Heart left ventricle (tissue), 13 donors: ENCODE measurements around the gene C7orf57.

Experiments
- POLR2A ChIP-seq, 2 donors: fragments of 450-650 bp; IDR thresholded peaks; one replicate each; pipeline ENCODE4 v1.6.1; 2017; ENCODE audit warnings: antibody characterized with exemption in 2 of 2, mild to moderate bottlenecking in 2 of 2, moderate library complexity in 2 of 2
- TF ChIP-seq, protein P1 (sequence below), 12 donors: fragments of 200-600 bp; sonication (generic) in 4 of 12; IDR thresholded peaks; one replicate each; pipeline versions ENCODE4 v1.5.0 to v1.8.0; 2018 to 2022; ENCODE audit warnings: antibody characterized with exemption in 12 of 12, mild to moderate bottlenecking in 5 of 12
- donor health status: ischemic (EF 13 %, LVEDD 7.1; RV severe dilation, severe dysfunction).
- donor health status: DM: no; HTN: yes; CAD: no.
- donor health status: DM: no; HTN: no; CAD: no.
- donor health status: ischemic (EF 25% LVEDD 6.9; RV normal size, moderate dysfunction).
- donor health status: ischemic (EF 25% LVEDD 5.7; RV mildly dilated, moderate dysfunction).
- donor health status: ischemic (EF 35%, LVEDD 5.7; RV mildly dilated, moderate dysfunction).
- donor health status: nonischemic (EF 11% LVEDD 7.7; RV severe dilation, severe dysfunction).
- donor health status: DM: yes; HTN: yes; CAD: no.
- donor health status: PGD.
- donor health status: ischemic (EF 29% LVEDD 5.4; RV normal size, mild dysfunction).
- donor health status: nonischemic (EF 23%, LVEDD 6.1; RV moderate dilation, normal function).

- no peak for TF ChIP-seq POLR2A (IDR thresholded peaks at IDR 0.05)
- TF ChIP-seq, protein P1, sequence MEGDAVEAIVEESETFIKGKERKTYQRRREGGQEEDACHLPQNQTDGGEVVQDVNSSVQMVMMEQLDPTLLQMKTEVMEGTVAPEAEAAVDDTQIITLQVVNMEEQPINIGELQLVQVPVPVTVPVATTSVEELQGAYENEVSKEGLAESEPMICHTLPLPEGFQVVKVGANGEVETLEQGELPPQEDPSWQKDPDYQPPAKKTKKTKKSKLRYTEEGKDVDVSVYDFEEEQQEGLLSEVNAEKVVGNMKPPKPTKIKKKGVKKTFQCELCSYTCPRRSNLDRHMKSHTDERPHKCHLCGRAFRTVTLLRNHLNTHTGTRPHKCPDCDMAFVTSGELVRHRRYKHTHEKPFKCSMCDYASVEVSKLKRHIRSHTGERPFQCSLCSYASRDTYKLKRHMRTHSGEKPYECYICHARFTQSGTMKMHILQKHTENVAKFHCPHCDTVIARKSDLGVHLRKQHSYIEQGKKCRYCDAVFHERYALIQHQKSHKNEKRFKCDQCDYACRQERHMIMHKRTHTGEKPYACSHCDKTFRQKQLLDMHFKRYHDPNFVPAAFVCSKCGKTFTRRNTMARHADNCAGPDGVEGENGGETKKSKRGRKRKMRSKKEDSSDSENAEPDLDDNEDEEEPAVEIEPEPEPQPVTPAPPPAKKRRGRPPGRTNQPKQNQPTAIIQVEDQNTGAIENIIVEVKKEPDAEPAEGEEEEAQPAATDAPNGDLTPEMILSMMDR (IDR thresholded peaks at IDR 0.05), result no peak
These were observed 28.5 kb upstream of the C7orf57 start for GRCh38 chr7:48006866-48007265.
